Thyroid gland (tissue), 4 donors: Measurements from ENCODE around the gene DEF6.
A peak's percentile ranks its signal among the peaks of the same experiment; 100 is the strongest.

Experiments used
- CTCF ChIP-seq, 6 experiments: fragments of 200-600 bp in 3 of 6; fragments of 450-650 bp in 3 of 6; sonication (generic) in 3 of 6; IDR thresholded peaks; one replicate each; pipeline ENCODE4 v1.5.1; 2016 to 2019; ENCODE audit warnings: antibody characterized with exemption in 6 of 6, mild to moderate bottlenecking in 2 of 6, inconsistent platforms in 1 of 6, moderate library complexity in 1 of 6
- POLR2A ChIP-seq, 2 donors: fragments of 450-650 bp; IDR thresholded peaks; one replicate each; pipeline ENCODE4 v1.6.1; 2017; ENCODE audit warnings: antibody characterized with exemption in 2 of 2, mild to moderate bottlenecking in 2 of 2, moderate library complexity in 1 of 2

DNA sequence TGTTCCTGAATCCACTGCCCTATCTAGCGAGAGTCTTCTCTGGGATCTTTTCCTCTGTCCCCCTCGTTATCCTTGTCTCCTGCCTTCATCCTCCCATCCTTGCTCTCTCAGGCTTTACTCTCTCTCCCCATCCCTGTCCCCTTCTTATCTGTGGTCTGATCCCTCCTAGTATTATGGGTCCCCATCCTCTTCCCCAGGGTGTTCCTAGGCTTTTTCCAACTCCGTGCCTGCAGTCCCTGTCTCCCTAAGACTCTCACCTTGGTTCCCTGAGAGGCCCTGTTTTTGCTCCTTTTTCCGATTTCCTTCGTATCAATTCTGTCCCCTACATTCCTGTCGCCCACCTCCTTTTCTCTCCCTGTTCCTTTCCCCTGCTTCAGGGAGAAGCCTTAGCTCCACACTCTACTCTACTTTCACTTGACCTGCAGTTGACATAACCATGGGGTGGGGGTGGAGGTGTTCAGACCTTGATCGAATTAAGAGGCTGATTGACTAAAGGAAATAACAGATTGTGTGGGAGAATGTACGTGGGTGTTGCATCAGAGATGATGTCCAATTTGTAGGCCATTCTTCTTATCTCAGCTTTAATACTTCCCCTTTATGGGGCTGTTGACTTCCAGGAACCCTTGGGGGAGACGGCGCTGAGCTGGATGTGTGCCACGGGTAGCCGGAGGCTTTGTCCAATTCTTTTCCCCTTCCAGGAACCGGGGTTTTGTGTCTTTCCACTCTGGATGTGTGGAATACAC lies 45.6 kb downstream of the DEF6 start:
- TF ChIP-seq CTCF (IDR thresholded peaks at IDR 0.05): no peak
- peak in 1 of 2 donors; percentile 16 for TF ChIP-seq POLR2A (IDR thresholded peaks at IDR 0.05)
